ENCODE results near the gene PSMG1. TPM values are rescaled to one million over a fixed set of nuclear protein-coding genes. Genes with fewer than 3 reads are reported as not detected.

Gene PSMG1
- total and polyA plus RNA-seq, 2 donors (not counting 3 experiments of a cell fraction or from before 2014, with no cell fraction given): 43.2 to 75.9 TPM

GRCh38 chr21:39150316-39150715, 32.9 kb downstream of the PSMG1 start:
- FAIRE-seq: no peak
- DNase-seq (ENCODE audit: low read depth, low spot score): no peak
- Histone ChIP-seq H3K9ac (replicated peaks; ENCODE audit: extremely low read depth, insufficient read depth, low read length) (no peak overlapping the region), H3K27me3 (ENCODE audit: control insufficient read depth in 2 of 2, insufficient read depth in 2 of 2, low read length in 2 of 2) (peaks cover 0 to 2% of the 10 kb centered on the region in 2 experiments), H3K9me3 (replicated peaks; ENCODE audit: control insufficient read depth, insufficient read depth, low read length) (no peaks in the 10 kb centered on the region), H2AFZ (ENCODE audit: low read depth, low read length) (no peak overlapping the region), H3K36me3 (ENCODE audit: control insufficient read depth in 2 of 2, extremely low read depth in 1 of 2, insufficient read depth in 2 of 2, low read length in 2 of 2) (no peaks in the 10 kb centered on the region), H3K4me1 (ENCODE audit: control insufficient read depth, extremely low read depth, insufficient read depth, low read length) (no peaks in the 10 kb centered on the region), H4K20me1 (replicated peaks; ENCODE audit: control insufficient read depth, extremely low read depth, insufficient read depth, low read length) (no peaks in the 10 kb centered on the region), H3K79me2 (ENCODE audit: control insufficient read depth, insufficient read depth, low read length) (no peaks in the 10 kb centered on the region), H3K4me2 (ENCODE audit: insufficient read depth, low read length) (no peak overlapping the region), H3K27ac (ENCODE audit: insufficient read depth, low read depth, low read length) (no peak overlapping the region), H3K4me3 (replicated peaks in 1 of 3; ENCODE audit: insufficient read depth in 1 of 3, low read depth in 1 of 3, low read length in 3 of 3) (no peak overlapping the region), H3K9me1 (replicated peaks; ENCODE audit: control insufficient read depth, extremely low read depth, insufficient read depth, low read length) (no peaks in the 10 kb centered on the region)
- no TSS peak for BruUV-seq (replicated peaks)
- TF ChIP-seq MYC (IDR thresholded peaks at IDR 0.05; ENCODE audit: low read depth, low read length) (no peak), FOS (IDR thresholded peaks at IDR 0.05; ENCODE audit: borderline replicate concordance, insufficient read depth, low read length) (no peak), EZH2 (IDR thresholded peaks at IDR 0.05; ENCODE audit: borderline replicate concordance, low read depth, low read length, severe bottlenecking) (no peak), POLR2A (IDR thresholded peaks at IDR 0.05; ENCODE audit: low read depth, low read length) (no peak), POLR2AphosphoS5 (IDR thresholded peaks at IDR 0.05; ENCODE audit: insufficient read depth, low read depth, low read length) (no peak), JUN (IDR thresholded peaks at IDR 0.05; ENCODE audit: borderline replicate concordance, insufficient read depth, insufficient read length, low read depth) (no peak)
- ChIA-PET CTCF (interaction anchor here (1.3 to 1.5 kb wide), 2 partner anchors 13 to 416 kb away, joined by 3 to 5 read pairs; no protein-coding TSS in a partner anchor), POLR2A (no interaction called here)
- intact Hi-C loops (cut with micrococcal nuclease): no loop called here
- dilution Hi-C loops (cut with MboI; ENCODE audit: extremely low pct_ligation_motif_present, low sequenced_read_pairs): loop anchor here (25.0 kb wide), 1 partner anchor 413 kb away; no protein-coding TSS in a partner anchor

- POLR2A ChIA-PET: no interaction called here
Observed at GRCh38 chr21:39149882-39150281, 33.4 kb downstream of the PSMG1 start.

More at GRCh38 chr21:39149882-39150281, 33.4 kb downstream of the PSMG1 start:
- no peak overlapping the region for H2AFZ ChIP-seq (ENCODE audit: low read depth, low read length)
- dilution Hi-C loops (cut with MboI; ENCODE audit: extremely low pct_ligation_motif_present, low sequenced_read_pairs) (loop anchor here (25.0 kb wide), 1 partner anchor 413 kb away; no protein-coding TSS in a partner anchor), intact Hi-C loops (cut with micrococcal nuclease) (no loop called here)
- no peak for FAIRE-seq
- CTCF ChIA-PET: interaction anchor here (1.3 to 1.5 kb wide), 2 partner anchors 13 to 416 kb away, joined by 3 to 5 read pairs; no protein-coding TSS in a partner anchor
- H3K9ac ChIP-seq (replicated peaks; ENCODE audit: extremely low read depth, insufficient read depth, low read length): no peak overlapping the region
- H3K4me3 ChIP-seq (replicated peaks in 1 of 3; ENCODE audit: insufficient read depth in 1 of 3, low read depth in 1 of 3, low read length in 3 of 3): no peak overlapping the region
- no peaks in the 10 kb centered on the region for H3K36me3 ChIP-seq (ENCODE audit: control insufficient read depth in 2 of 2, extremely low read depth in 1 of 2, insufficient read depth in 2 of 2, low read length in 2 of 2)
- no peaks in the 10 kb centered on the region for H3K4me1 ChIP-seq (ENCODE audit: control insufficient read depth, extremely low read depth, insufficient read depth, low read length)
- no peaks in the 10 kb centered on the region for H3K9me1 ChIP-seq (replicated peaks; ENCODE audit: control insufficient read depth, extremely low read depth, insufficient read depth, low read length)
- no peaks in the 10 kb centered on the region for H3K9me3 ChIP-seq (replicated peaks; ENCODE audit: control insufficient read depth, insufficient read depth, low read length)
- H3K27ac ChIP-seq (ENCODE audit: insufficient read depth, low read depth, low read length): no peak overlapping the region
- no peak for DNase-seq (ENCODE audit: low read depth, low spot score)
- no peaks in the 10 kb centered on the region for H3K79me2 ChIP-seq (ENCODE audit: control insufficient read depth, insufficient read depth, low read length)
- peaks cover 0 to 2% of the 10 kb centered on the region in 2 experiments for H3K27me3 ChIP-seq (ENCODE audit: control insufficient read depth in 2 of 2, insufficient read depth in 2 of 2, low read length in 2 of 2)
- no peak overlapping the region for H3K4me2 ChIP-seq (ENCODE audit: insufficient read depth, low read length)
- TF ChIP-seq GATA2 (IDR thresholded peaks at IDR 0.05; ENCODE audit: insufficient read depth, insufficient read length, low read depth, low read length) (no peak), POLR2AphosphoS5 (IDR thresholded peaks at IDR 0.05; ENCODE audit: insufficient read depth, low read depth, low read length) (no peak), POLR2A (IDR thresholded peaks at IDR 0.05; ENCODE audit: low read depth, low read length) (no peak), JUN (IDR thresholded peaks at IDR 0.05; ENCODE audit: borderline replicate concordance, insufficient read depth, insufficient read length, low read depth) (no peak), EZH2 (IDR thresholded peaks at IDR 0.05; ENCODE audit: borderline replicate concordance, low read depth, low read length, severe bottlenecking) (no peak), FOS (IDR thresholded peaks at IDR 0.05; ENCODE audit: borderline replicate concordance, insufficient read depth, low read length) (no peak), CTCF (IDR thresholded peaks at IDR 0.05; ENCODE audit: extremely low read depth in 1 of 2, insufficient read depth in 1 of 2, low read depth in 1 of 2, low read length in 2 of 2) (no peak), MYC (IDR thresholded peaks at IDR 0.05; ENCODE audit: low read depth, low read length) (no peak), MAX (IDR thresholded peaks at IDR 0.05; ENCODE audit: insufficient read depth, insufficient read length) (no peak)
- no peaks in the 10 kb centered on the region for H4K20me1 ChIP-seq (replicated peaks; ENCODE audit: control insufficient read depth, extremely low read depth, insufficient read depth, low read length)
- BruUV-seq (replicated peaks): no TSS peak
